K562 (cell line): ENCODE data around the gene SLC25A18. TPM values are rescaled to one million over a fixed set of nuclear protein-coding genes. Genes with fewer than 3 reads are reported as not detected.

ENCODE experiments used
- ATAC-seq: fragments of 200-7000 bp; cut with Tn5 transposase; 3 replicates; pipeline ENCODE4 v1.9.1; 2020; ENCODE audit warnings: moderate library complexity
- BruUV-seq: library from RNA; stranded (reverse); fragments of 400-500 nt; replicated peaks from 2 replicates; lab custom pipeline; 2021; lab: Mats Ljungman, UMichigan
- CTCF ChIA-PET: fragments of 300-600 bp; formaldehyde crosslinking; extraction: SDS; loops from one replicate; lab custom pipeline; 2021; ENCODE audit warnings: low intra/inter-chr PET ratio; lab: Yijun Ruan, JAX
- POLR2A ChIA-PET: fragments of 300-600, 350-650 bp; sonication (Branson Sonifier 250); formaldehyde crosslinking; extraction: SDS; loops from one replicate; lab custom pipeline; 2021; ENCODE audit warnings: antibody characterized with exemption, inconsistent platforms; lab: Yijun Ruan, JAX
- DNase-seq, 4 experiments: peaks; one replicate each; pipeline versions ENCODE4 v3.0.0 to v3.0.0-alpha.2; 2011 to 2018; ENCODE audit warnings: low spot score in 3 of 4, mixed read lengths in 3 of 4; ENCODE audit errors: extremely low read depth in 1 of 4
- FAIRE-seq: peaks from 2 replicates; lab custom pipeline; 2011; peaks lifted over from hg19 to GRCh38; lab: Jason Lieb, UNC
- H2AFZ ChIP-seq: 2 replicates; pipeline ENCODE4 v1.6.0; 2011; ENCODE audit warnings: low read depth, low read length, control low read depth, inconsistent platforms
- H3K27ac ChIP-seq: fragments of 200-600 bp; 3 replicates; pipeline ENCODE4 v1.8.0; 2011; ENCODE audit warnings: low read depth, mild to moderate bottlenecking, control low read depth, inconsistent platforms, low read length, moderate library complexity, mixed read lengths; ENCODE audit errors: extremely low read depth
- H3K27me3 ChIP-seq, 2 experiments: fragments of 300-600 bp in 1 of 2; 2 replicates in 1 of 2; 3 replicates in 1 of 2; pipeline versions ENCODE4 v1.6.0 to v1.8.0; 2011; ENCODE audit warnings: inconsistent platforms in 2 of 2, low read length in 2 of 2, mild to moderate bottlenecking in 1 of 2, mixed read lengths in 1 of 2, moderate library complexity in 1 of 2; ENCODE audit not compliant: control insufficient read depth in 2 of 2, insufficient read depth in 2 of 2
- H3K36me3 ChIP-seq: fragments of 300-600 bp; 3 replicates; pipeline ENCODE4 v1.8.0; 2011; ENCODE audit warnings: mild to moderate bottlenecking, low read length, inconsistent platforms; ENCODE audit not compliant: control insufficient read depth, insufficient read depth
- H3K4me1 ChIP-seq, 2 experiments: fragments of 200-600 bp in 1 of 2; replicated peaks in 1 of 2; 2 replicates in 1 of 2; 3 replicates in 1 of 2; pipeline versions ENCODE4 v1.5.1 to v1.8.0; 2011; ENCODE audit warnings: inconsistent platforms in 2 of 2, low read length in 2 of 2, mild to moderate bottlenecking in 1 of 2, mixed read lengths in 1 of 2, moderate library complexity in 1 of 2; ENCODE audit not compliant: control insufficient read depth in 2 of 2, insufficient read depth in 2 of 2
- H3K4me2 ChIP-seq: 2 replicates; pipeline ENCODE4 v1.6.1; 2011; ENCODE audit warnings: low read length, control low read depth, inconsistent platforms, mixed read lengths; ENCODE audit not compliant: insufficient read depth
- H3K4me3 ChIP-seq: fragments of 200-600 bp; sonication (generic), shearing (Covaris generic); 2 replicates; pipeline ENCODE4 v1.5.1; 2016; ENCODE audit warnings: control low read depth, inconsistent platforms
- H3K79me2 ChIP-seq: fragments of 200-600 bp; 3 replicates; pipeline ENCODE4 v1.8.0; 2011; ENCODE audit warnings: low read length, inconsistent platforms; ENCODE audit not compliant: control insufficient read depth, insufficient read depth
- H3K9ac ChIP-seq, 2 experiments: 2 replicates each; pipeline versions ENCODE4 v1.6.0 to v1.6.1; 2011; ENCODE audit warnings: low read depth in 2 of 2, low read length in 2 of 2, control low read depth in 1 of 2, inconsistent platforms in 1 of 2, mild to moderate bottlenecking in 1 of 2, mixed read lengths in 1 of 2; ENCODE audit not compliant: insufficient read depth in 1 of 2
- H3K9me1 ChIP-seq: one replicate; pipeline ENCODE4 v1.6.0; 2011; ENCODE audit warnings: inconsistent platforms, mild to moderate bottlenecking, low read length, moderate library complexity; ENCODE audit not compliant: control insufficient read depth, insufficient read depth
- H3K9me3 ChIP-seq: replicated peaks from 2 replicates; pipeline ENCODE4 v1.5.1; 2011; ENCODE audit warnings: low read depth, low read length, inconsistent platforms; ENCODE audit not compliant: control insufficient read depth, insufficient read depth
- H4K20me1 ChIP-seq: replicated peaks from 2 replicates; pipeline ENCODE4 v1.6.1; 2011; ENCODE audit warnings: low read length, inconsistent platforms, mixed read lengths; ENCODE audit not compliant: control insufficient read depth, insufficient read depth
- CREB3 ChIP-seq: fragments of 450-650 bp; conservative IDR thresholded peaks from 2 replicates; pipeline ENCODE4 v1.6.1; 2016; ENCODE audit warnings: missing genetic modification characterization, low read depth, mild to moderate bottlenecking, missing compliant biosample characterization, moderate library complexity
- MBD2 ChIP-seq: sonication (generic); IDR thresholded peaks from 2 replicates; pipeline ENCODE4 v1.6.1; 2016; ENCODE audit warnings: low read depth, borderline replicate concordance
- SREBF2 ChIP-seq: sonication (generic); formaldehyde crosslinking; IDR thresholded peaks from 2 replicates; pipeline ENCODE4 v1.4.0; 2020; ENCODE audit warnings: mild to moderate bottlenecking, missing genetic modification reagents
- TCFL5 ChIP-seq: fragments of 250-450 bp; sonication (Bioruptor Pico); conservative IDR thresholded peaks from 2 replicates; pipeline ENCODE4 v1.6.1; 2021; ENCODE audit warnings: mild to moderate bottlenecking, moderate library complexity, matching md5 sums
- THAP12 ChIP-seq: fragments of 250-450 bp; sonication (Bioruptor Pico); IDR thresholded peaks from 2 replicates; pipeline ENCODE4 v1.9.0; 2021; ENCODE audit warnings: mild to moderate bottlenecking, inconsistent platforms
- ZNF280A ChIP-seq: fragments of 450-650 bp; IDR thresholded peaks from 2 replicates; pipeline ENCODE4 v1.6.1; 2018; ENCODE audit warnings: mild to moderate bottlenecking, low read depth; ENCODE audit not compliant: partially characterized antibody
- ZNF444 ChIP-seq: fragments of 250-450 bp; sonication (Bioruptor Pico); IDR thresholded peaks from 2 replicates; pipeline ENCODE4 v1.4.0; 2020; ENCODE audit warnings: mild to moderate bottlenecking, moderate library complexity
- WGBS: fragments of 100-300 bp; shearing (Covaris generic); methylation state at CpG from one replicate; pipeline ENCODE4 v1.1.6; 2016; ENCODE audit warnings: low coverage, mixed read lengths; ENCODE audit not compliant: insufficient coverage; ENCODE audit errors: missing lambda C conversion rate; 5-methylcytosine and 5-hydroxymethylcytosine counted together
- in situ Hi-C: fragments of 300-500 bp; cut with MboI; formaldehyde crosslinking; loops from 4 replicates; pipeline ENCODE4 v1.15.0; 2018; ENCODE audit warnings: inconsistent platforms, mixed read lengths
- intact Hi-C: fragments of 100-400 bp; cut with micrococcal nuclease; formaldehyde crosslinking; loops from 2 replicates; pipeline ENCODE4 v1.14.2; 2022
- polyA plus RNA-seq, 8 experiments: library from polyadenylated mRNA; depleted of rRNA in 4 of 8; stranded (reverse) in 5 of 8; unstranded in 3 of 8; fragments of >200 nt; fragmentation: Nextera tagmentation in 2 of 8; fragmentation: Illumina TruSeq in 1 of 8; extraction: Ambion mirVana in 2 of 8; extraction: Trizol in 1 of 8; gene quantifications; 2 replicates each; pipeline versions ENCODE4 v1.2.1 to v1.2.3, GENCODE V29; 2011 to 2014; ENCODE audit warnings: inconsistent platforms in 1 of 8, missing spikeins in 1 of 8
- total RNA-seq, 7 experiments: library from RNA; depleted of rRNA in 6 of 7; stranded (reverse); fragments of >200 nt in 6 of 7; fragmentation: Illumina TruSeq in 2 of 7; extraction: Trizol in 2 of 7; gene quantifications; 2 replicates each; pipeline versions ENCODE4 v1.2.1 to v1.2.3, GENCODE V29; 2011 to 2021; ENCODE audit warnings: low replicate concordance in 1 of 7
- TF ChIP-seq, protein P1 (sequence below): fragments of 250-450 bp; sonication (Bioruptor Pico); IDR thresholded peaks from 2 replicates; pipeline ENCODE4 v1.4.0; 2020; ENCODE audit warnings: mild to moderate bottlenecking
- TF ChIP-seq, protein P2 (sequence below): sonication (generic); formaldehyde crosslinking; IDR thresholded peaks from 2 replicates; pipeline ENCODE4 v1.5.0; 2020; ENCODE audit warnings: missing genetic modification reagents
- TF ChIP-seq, protein P3 (sequence below), 3 experiments: fragments of 200-800 bp in 1 of 3; fragments of 250-450 bp in 1 of 3; fragments of 450-650 bp in 1 of 3; sonication (Bioruptor Pico) in 1 of 3; sonication (Bioruptor generic) in 1 of 3; formaldehyde crosslinking in 1 of 3; IDR thresholded peaks; 2 replicates each; pipeline versions ENCODE4 v1.6.1 to v1.8.0; 2016 to 2022; ENCODE audit warnings: mild to moderate bottlenecking in 2 of 3, missing genetic modification characterization in 2 of 3, missing compliant biosample characterization in 1 of 3, moderate library complexity in 1 of 3

Gene SLC25A18
- total and polyA plus RNA-seq, 9 of the 15 experiments (the other 6 are each of a cell fraction or from before 2014, with no cell fraction given), result 0.04 TPM; not detected in 8

- WGBS, result 79% methylated on average over 3 of the region's 3 CpGs
- Histone ChIP-seq H3K79me2 (peaks cover 11% of the 10 kb centered on the region; the same call in 2 of the 3 replicates), H2AFZ (no peak overlapping the region), H3K4me1 (no peaks in the 10 kb centered on the region; a peak in 1 of 5 replicates), H3K9ac (no peak overlapping the region), H3K4me2 (no peak overlapping the region), H3K9me1 (no peaks in the 10 kb centered on the region), H3K27ac (no peak overlapping the region), H3K36me3 (peaks cover 73% of the 10 kb centered on the region), H4K20me1 (no peaks in the 10 kb centered on the region), H3K4me3 (no peak overlapping the region), H3K27me3 (no peaks in the 10 kb centered on the region), H3K9me3 (no peaks in the 10 kb centered on the region)
- no peak for FAIRE-seq
- in situ Hi-C loops (no loop called here), intact Hi-C loops (no loop called here)
- ChIA-PET POLR2A (interaction anchor here (1.3 to 1.8 kb wide), 3 partner anchors 10 to 19 kb away, joined by 4 to 5 read pairs (median 4); no protein-coding TSS in a partner anchor), CTCF (no interaction called here)
- no peak for ATAC-seq
- no TSS peak for BruUV-seq
- no peak for DNase-seq
- TF ChIP-seq TCFL5 (CRISPR knock-in tag), result no peak
- TF ChIP-seq, protein P1, sequence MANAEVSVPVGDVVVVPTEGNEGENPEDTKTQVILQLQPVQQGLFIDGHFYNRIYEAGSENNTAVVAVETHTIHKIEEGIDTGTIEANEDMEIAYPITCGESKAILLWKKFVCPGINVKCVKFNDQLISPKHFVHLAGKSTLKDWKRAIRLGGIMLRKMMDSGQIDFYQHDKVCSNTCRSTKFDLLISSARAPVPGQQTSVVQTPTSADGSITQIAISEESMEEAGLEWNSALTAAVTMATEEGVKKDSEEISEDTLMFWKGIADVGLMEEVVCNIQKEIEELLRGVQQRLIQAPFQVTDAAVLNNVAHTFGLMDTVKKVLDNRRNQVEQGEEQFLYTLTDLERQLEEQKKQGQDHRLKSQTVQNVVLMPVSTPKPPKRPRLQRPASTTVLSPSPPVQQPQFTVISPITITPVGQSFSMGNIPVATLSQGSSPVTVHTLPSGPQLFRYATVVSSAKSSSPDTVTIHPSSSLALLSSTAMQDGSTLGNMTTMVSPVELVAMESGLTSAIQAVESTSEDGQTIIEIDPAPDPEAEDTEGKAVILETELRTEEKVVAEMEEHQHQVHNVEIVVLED (CRISPR knock-in tag), result no peak
- no peak for TF ChIP-seq SREBF2 (CRISPR knock-in tag)
- TF ChIP-seq THAP12 (CRISPR knock-in tag), result no peak
- no peak for TF ChIP-seq ZNF280A
- TF ChIP-seq CREB3 (tag), result no peak
- TF ChIP-seq, protein P2, sequence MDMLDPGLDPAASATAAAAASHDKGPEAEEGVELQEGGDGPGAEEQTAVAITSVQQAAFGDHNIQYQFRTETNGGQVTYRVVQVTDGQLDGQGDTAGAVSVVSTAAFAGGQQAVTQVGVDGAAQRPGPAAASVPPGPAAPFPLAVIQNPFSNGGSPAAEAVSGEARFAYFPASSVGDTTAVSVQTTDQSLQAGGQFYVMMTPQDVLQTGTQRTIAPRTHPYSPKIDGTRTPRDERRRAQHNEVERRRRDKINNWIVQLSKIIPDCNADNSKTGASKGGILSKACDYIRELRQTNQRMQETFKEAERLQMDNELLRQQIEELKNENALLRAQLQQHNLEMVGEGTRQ (CRISPR knock-in tag), result no peak
- no peak for TF ChIP-seq ZNF444 (CRISPR knock-in tag)
- TF ChIP-seq MBD2, result no peak
- TF ChIP-seq, protein P3, sequence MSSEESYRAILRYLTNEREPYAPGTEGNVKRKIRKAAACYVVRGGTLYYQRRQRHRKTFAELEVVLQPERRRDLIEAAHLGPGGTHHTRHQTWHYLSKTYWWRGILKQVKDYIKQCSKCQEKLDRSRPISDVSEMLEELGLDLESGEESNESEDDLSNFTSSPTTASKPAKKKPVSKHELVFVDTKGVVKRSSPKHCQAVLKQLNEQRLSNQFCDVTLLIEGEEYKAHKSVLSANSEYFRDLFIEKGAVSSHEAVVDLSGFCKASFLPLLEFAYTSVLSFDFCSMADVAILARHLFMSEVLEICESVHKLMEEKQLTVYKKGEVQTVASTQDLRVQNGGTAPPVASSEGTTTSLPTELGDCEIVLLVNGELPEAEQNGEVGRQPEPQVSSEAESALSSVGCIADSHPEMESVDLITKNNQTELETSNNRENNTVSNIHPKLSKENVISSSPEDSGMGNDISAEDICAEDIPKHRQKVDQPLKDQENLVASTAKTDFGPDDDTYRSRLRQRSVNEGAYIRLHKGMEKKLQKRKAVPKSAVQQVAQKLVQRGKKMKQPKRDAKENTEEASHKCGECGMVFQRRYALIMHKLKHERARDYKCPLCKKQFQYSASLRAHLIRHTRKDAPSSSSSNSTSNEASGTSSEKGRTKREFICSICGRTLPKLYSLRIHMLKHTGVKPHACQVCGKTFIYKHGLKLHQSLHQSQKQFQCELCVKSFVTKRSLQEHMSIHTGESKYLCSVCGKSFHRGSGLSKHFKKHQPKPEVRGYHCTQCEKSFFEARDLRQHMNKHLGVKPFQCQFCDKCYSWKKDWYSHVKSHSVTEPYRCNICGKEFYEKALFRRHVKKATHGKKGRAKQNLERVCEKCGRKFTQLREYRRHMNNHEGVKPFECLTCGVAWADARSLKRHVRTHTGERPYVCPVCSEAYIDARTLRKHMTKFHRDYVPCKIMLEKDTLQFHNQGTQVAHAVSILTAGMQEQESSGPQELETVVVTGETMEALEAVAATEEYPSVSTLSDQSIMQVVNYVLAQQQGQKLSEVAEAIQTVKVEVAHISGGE (CRISPR knock-in tag; IDR thresholded peaks at IDR 0.05), result no peak
Measured at GRCh38 chr22:17601031-17601430, 37.7 kb downstream of the SLC25A18 start.
